Activated CD8-positive, alpha-beta T cell treated with anti-CD3 and anti-CD28 coated beads for 36 hours (primary cell): ENCODE measurements around the gene TMSB15B. TPM values are rescaled to one million over a fixed set of nuclear protein-coding genes. Genes with fewer than 3 reads are reported as not detected.
A peak's percentile ranks its signal among the peaks of the same experiment; 100 is the strongest.
"Not testable (repeated sequence)": the region's sequence is repeated elsewhere in the genome, so short reads cannot be mapped to it uniquely, and the experiment has no call there.

ENCODE experiments used
- ATAC-seq: fragments of 200-7000 bp; cut with Tn5 transposase; one replicate; pipeline ENCODE4 v1.10.0; 2021; ENCODE audit warnings: mild to moderate bottlenecking, moderate library complexity
- CTCF ChIA-PET: fragments of 350-600 bp; sonication (Branson Sonifier 250); formaldehyde crosslinking; loops from one replicate; lab custom pipeline; 2021; ENCODE audit warnings: antibody characterized with exemption; lab: Charles Lee
- POLR2A ChIA-PET: fragments of 350-600 bp; sonication (Branson Sonifier 250); formaldehyde crosslinking; loops from one replicate; lab custom pipeline; 2021; ENCODE audit warnings: antibody characterized with exemption; lab: Charles Lee
- DNase-seq: peaks from one replicate; pipeline ENCODE4 v3.0.0-alpha.2; 2020
- H3K27ac Mint-ChIP-seq: one replicate; pipeline ENCODE4 v1.8.0; 2021; ENCODE audit warnings: mild to moderate bottlenecking, mixed read lengths
- H3K27me3 Mint-ChIP-seq: one replicate; pipeline ENCODE4 v1.8.0; 2021; ENCODE audit warnings: mixed read lengths
- H3K36me3 Mint-ChIP-seq: one replicate; pipeline ENCODE4 v1.8.0; 2021; ENCODE audit warnings: low read depth, mixed read lengths
- H3K4me1 Mint-ChIP-seq: one replicate; pipeline ENCODE4 v1.8.0; 2021; ENCODE audit warnings: low read depth, mixed read lengths
- H3K4me3 Mint-ChIP-seq: one replicate; pipeline ENCODE4 v1.8.0; 2021; ENCODE audit warnings: mild to moderate bottlenecking, moderate library complexity, mixed read lengths
- H3K9me3 Mint-ChIP-seq: one replicate; pipeline ENCODE4 v1.8.0; 2021; ENCODE audit warnings: mixed read lengths
- CTCF ChIP-seq: fragments of 200-600 bp; IDR thresholded peaks from one replicate; pipeline ENCODE4 v1.8.0; 2022; ENCODE audit warnings: antibody characterized with exemption, mild to moderate bottlenecking
- intact Hi-C: fragments of 100-400 bp; cut with micrococcal nuclease; formaldehyde crosslinking; loops from one replicate; pipeline ENCODE4 v1.10.0; 2022
- total RNA-seq, 2 experiments: library from RNA; stranded (reverse); gene quantifications; one replicate each; pipeline ENCODE4 v1.2.3, GENCODE V29; 2021

The TMSB15B gene
- total RNA-seq: 1 to 10 TPM; 6.7 to 7.2 TPM

GRCh38 chrX:103962411-103963278 lies at the start of gene TMSB15B:
TSS of gene TMSB15B (plus strand) at chrX:103962627.
- DNase-seq, H3K4me1 Mint-ChIP-seq, H3K4me3 Mint-ChIP-seq, H3K27me3 Mint-ChIP-seq, intact Hi-C loops, H3K27ac Mint-ChIP-seq, POLR2A ChIA-PET, H3K9me3 Mint-ChIP-seq, CTCF ChIA-PET, H3K36me3 Mint-ChIP-seq: not testable (repeated sequence)
- peak; percentile 100 for ATAC-seq

- ChIA-PET CTCF (no interaction called here), POLR2A (no interaction called here)
- Mint-ChIP-seq H3K36me3 (no peaks in the 10 kb centered on the region), H3K27me3 (no peaks in the 10 kb centered on the region), H3K4me1 (peaks cover 3% of the 10 kb centered on the region), H3K9me3 (no peaks in the 10 kb centered on the region), H3K27ac (no peak overlapping the region), H3K4me3 (no peak overlapping the region)
- ATAC-seq: no peak
- intact Hi-C loops: no loop called here
- TF ChIP-seq CTCF: no peak
- DNase-seq: no peak
These were observed 48.9 kb upstream of the TMSB15B start for GRCh38 chrX:103913356-103914020.

- intact Hi-C loops: no loop called here
- peaks cover 10% of the 10 kb centered on the region for H3K36me3 Mint-ChIP-seq
These were observed 44.4 kb upstream of the TMSB15B start for GRCh38 chrX:103918050-103918449.

GRCh38 chrX:103918571-103919269 lies 43.7 kb upstream of the TMSB15B start:
- Mint-ChIP-seq H3K27me3 (no peaks in the 10 kb centered on the region), H3K36me3 (peaks cover 10% of the 10 kb centered on the region), H3K9me3 (no peaks in the 10 kb centered on the region), H3K4me1 (peaks cover 20% of the 10 kb centered on the region), H3K4me3 (peak overlapping the region; percentile 92), H3K27ac (peak overlapping the region; percentile 97)
- ChIA-PET POLR2A (interaction anchor here (0.9 to 1.7 kb wide), 4 partner anchors 11 to 22 kb away, joined by 3 to 5 read pairs (median 4); no protein-coding TSS in a partner anchor), CTCF (interaction anchor here (0.7 to 2.2 kb wide), 13 partner anchors 8 to 349 kb away, joined by 3 to 13 read pairs (median 4); partner anchors contain the start of genes SLC25A53 and ZCCHC18)
- ATAC-seq (peak; percentile 89), DNase-seq (peak; percentile 75)
- intact Hi-C loops: loop anchor here (1.0 kb wide), 1 partner anchor 23 kb away; no protein-coding TSS in a partner anchor
- no peak for TF ChIP-seq CTCF

More at GRCh38 chrX:103918050-103918449, 44.4 kb upstream of the TMSB15B start:
- ATAC-seq (peak; percentile 43), DNase-seq (peak; percentile 68)
- H3K4me1 Mint-ChIP-seq: peaks cover 20% of the 10 kb centered on the region
- peak overlapping the region; percentile 97 for H3K27ac Mint-ChIP-seq
- H3K4me3 Mint-ChIP-seq: peak overlapping the region; percentile 92
- no peaks in the 10 kb centered on the region for H3K9me3 Mint-ChIP-seq
- H3K27me3 Mint-ChIP-seq: no peaks in the 10 kb centered on the region
- TF ChIP-seq CTCF: peak; percentile 58
- ChIA-PET CTCF (interaction anchor here (0.6 to 2.2 kb wide), 12 partner anchors 9 to 350 kb away, joined by 3 to 13 read pairs (median 3); partner anchors contain the start of gene ZCCHC18), POLR2A (interaction anchor here (1.4 to 1.7 kb wide), 3 partner anchors 10 to 23 kb away, joined by 3 to 5 read pairs (median 4); no protein-coding TSS in a partner anchor)

- Mint-ChIP-seq H3K4me1 (peaks cover 20% of the 10 kb centered on the region), H3K4me3 (peak overlapping the region; percentile 92), H3K27me3 (no peaks in the 10 kb centered on the region), H3K36me3 (peaks cover 10% of the 10 kb centered on the region), H3K9me3 (no peaks in the 10 kb centered on the region), H3K27ac (peak overlapping the region; percentile 97)
- TF ChIP-seq CTCF: peak; percentile 36
- peak; percentile 56 for ATAC-seq
- no peak for DNase-seq
- ChIA-PET CTCF (interaction anchor here (0.9 to 2.2 kb wide), 8 partner anchors 9 to 276 kb away, joined by 3 to 13 read pairs (median 4); partner anchors contain the start of gene SLC25A53), POLR2A (interaction anchor here (0.9 to 1.7 kb wide), 4 partner anchors 12 to 193 kb away, joined by 3 to 5 read pairs (median 4); partner anchors contain the start of gene ZCCHC18)
- intact Hi-C loops: loop anchor here (1.0 kb wide), 1 partner anchor 22 kb away; no protein-coding TSS in a partner anchor
These were observed 43.2 kb upstream of the TMSB15B start for GRCh38 chrX:103919270-103919637.

GRCh38 chrX:103920515-103920914 lies 41.9 kb upstream of the TMSB15B start:
- peak; percentile 14 for DNase-seq
- not testable (repeated sequence) for H3K27ac Mint-ChIP-seq

More at GRCh38 chrX:103920515-103920914, 41.9 kb upstream of the TMSB15B start:
- intact Hi-C loops, H3K27me3 Mint-ChIP-seq, ATAC-seq, H3K9me3 Mint-ChIP-seq: not testable (repeated sequence)
- Mint-ChIP-seq H3K4me3 (peak overlapping the region; percentile 92), H3K4me1 (peaks cover 25% of the 10 kb centered on the region), H3K36me3 (peaks cover 10% of the 10 kb centered on the region)
- ChIA-PET POLR2A (interaction anchor here (1.3 kb wide), 1 partner anchor 192 kb away, joined by 4 read pairs; the partner anchor contains the start of gene ZCCHC18), CTCF (interaction anchor here (0.6 kb wide), 1 partner anchor 37 kb away, joined by 3 read pairs; no protein-coding TSS in a partner anchor)
